ELF-1 (cell line): ENCODE results near the gene GRM6.

Experiments
- DNase-seq: peaks from one replicate; pipeline ENCODE4 v3.0.0-alpha.2; 2016; ENCODE audit warnings: low read depth, low spot score

The GRM6 gene

DNA sequence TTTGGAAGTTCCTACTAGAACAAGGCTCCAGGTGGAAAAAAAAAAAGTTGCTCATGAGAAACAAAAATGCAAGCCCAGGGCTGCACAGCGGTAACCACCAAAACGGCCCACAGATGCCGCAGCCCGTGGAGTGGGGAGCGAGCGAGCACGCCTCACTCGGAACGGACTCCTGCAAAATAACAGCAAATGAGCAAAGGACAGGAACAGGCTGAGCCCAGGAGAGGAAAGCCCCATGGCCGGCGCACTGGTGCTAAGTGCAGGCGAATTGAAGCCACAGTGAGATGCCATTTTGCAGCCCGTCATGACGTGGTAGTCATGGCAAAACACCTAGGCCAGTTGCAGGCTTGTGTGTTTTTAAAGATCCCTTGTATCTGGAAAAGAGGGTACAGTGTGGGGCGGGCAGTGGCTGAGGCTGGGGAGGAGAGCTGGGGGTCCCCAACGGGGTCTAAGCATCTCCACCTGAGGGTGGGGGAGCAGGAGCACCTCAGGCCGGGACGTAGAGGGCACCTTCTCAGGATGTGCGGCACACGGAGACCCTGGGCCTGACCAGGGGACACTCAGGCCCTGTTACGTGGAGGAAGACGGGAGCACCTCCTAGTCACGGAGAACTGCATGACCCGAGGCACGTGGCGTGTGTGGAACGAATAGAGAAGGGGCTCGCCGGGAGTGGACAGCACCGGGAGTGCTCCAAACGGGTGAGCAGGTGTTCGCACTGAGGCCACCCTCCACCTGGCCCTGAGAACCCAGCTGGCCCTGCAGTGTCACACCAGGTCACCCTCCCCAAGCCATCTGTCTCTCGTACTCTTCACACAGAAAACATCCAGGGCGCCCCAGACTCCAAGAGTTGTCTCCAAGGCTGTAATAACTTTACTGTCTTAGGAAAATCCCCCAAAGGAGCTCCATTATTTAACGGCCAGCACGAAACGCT, 10.7 kb downstream of the GRM6 start:
- DNase-seq: no peak

DNA sequence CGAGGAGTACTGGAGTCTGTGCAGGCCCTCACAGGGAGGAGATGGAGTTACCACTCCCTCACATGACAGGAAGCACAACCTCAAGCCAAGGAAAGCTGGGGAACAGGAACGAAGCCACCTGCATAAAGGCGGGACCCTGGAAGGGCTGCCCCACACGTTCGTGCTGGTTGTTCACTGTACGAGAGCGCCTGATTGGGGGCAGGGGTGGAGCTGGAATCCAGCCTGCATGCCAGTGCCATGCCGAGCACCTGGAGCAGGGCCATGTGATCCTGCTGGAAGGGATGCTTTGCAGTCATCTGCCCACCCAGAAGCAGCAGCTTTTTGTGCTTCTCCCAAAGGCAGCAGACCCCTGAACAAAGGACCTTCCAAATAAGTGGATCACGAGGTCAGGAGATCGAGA, 11.4 kb downstream of the GRM6 start:
- DNase-seq: no peak

DNA sequence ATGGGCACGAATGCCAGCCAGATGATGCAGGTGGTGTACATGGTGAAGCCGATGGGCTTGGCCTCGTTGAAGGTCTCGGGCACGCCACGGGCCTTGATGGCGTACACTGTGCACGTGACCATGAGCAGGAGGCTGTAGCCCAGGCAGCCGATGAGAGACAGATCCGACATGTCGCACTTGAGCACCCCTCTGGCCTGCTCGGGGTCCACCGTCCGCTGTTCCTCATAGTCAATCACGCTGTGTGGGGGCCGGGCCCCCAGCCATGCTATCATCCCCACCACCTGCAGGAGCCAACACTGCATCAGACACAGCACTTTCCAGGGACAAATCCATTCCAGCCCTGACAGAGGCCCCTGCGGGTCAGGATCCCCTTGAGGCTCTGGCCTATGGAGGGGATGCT, 12.2 kb downstream of the GRM6 start:
- no peak for DNase-seq

DNA sequence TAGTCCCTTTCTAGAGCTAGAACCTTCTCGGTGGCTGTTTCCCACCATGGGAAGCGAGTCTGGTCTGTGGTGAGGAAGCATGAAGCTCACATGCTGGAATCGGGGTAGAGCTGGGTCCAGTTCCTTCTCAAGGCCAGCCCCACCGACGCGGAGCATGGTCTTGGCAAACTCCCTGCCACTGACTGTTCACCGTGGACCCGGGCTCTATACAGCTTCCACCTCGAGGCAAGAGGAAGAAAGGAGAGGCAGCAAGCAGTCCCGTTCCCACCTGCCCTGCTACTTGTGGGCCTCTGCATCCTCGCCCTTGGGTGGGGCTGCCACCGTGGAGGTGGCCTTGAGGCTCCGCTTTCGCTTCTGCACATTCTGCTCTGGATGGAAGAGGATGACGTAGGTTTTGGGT, 13.7 kb downstream of the GRM6 start:
- no peak for DNase-seq

DNA sequence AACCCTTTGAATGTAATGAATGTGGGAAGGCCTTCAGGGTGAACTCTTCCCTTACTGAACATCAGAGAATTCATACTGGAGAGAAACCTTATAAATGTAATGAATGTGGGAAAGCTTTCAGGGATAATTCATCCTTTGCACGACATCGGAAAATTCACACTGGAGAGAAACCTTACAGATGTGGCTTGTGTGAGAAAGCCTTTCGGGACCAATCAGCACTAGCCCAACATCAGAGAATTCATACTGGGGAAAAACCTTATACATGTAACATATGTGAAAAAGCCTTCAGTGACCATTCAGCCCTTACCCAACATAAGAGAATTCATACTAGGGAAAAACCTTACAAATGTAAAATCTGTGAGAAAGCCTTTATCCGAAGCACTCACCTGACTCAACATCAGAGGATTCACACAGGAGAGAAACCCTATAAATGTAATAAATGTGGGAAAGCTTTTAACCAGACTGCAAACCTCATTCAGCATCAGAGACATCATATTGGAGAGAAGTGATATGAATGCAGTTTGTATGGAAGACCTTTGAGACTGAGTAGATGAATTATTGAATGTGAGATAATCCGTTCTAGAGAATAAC, 29.6 kb downstream of the GRM6 start:
- DNase-seq: no peak

DNA sequence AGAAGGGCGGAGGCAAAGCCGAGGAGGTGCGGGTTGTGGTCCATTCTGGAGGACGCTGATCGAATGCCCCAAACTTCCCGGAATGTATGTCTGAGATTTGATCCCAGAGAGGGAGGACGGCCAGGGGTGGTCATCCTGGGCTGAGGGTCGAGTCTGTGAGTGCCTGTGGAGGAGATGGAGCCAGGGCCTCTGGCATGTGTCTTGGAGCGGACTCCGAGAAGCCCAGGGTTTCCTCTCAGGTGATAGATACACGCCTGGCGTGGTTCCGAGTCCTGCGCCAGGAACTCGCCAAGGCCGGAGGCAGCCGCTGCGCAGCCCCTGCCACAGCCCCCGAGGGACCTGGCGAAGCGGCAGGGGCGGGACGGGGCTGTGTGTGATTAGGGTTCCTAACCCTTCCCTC, 53.8 kb downstream of the GRM6 start:
- DNase-seq: no peak

DNA sequence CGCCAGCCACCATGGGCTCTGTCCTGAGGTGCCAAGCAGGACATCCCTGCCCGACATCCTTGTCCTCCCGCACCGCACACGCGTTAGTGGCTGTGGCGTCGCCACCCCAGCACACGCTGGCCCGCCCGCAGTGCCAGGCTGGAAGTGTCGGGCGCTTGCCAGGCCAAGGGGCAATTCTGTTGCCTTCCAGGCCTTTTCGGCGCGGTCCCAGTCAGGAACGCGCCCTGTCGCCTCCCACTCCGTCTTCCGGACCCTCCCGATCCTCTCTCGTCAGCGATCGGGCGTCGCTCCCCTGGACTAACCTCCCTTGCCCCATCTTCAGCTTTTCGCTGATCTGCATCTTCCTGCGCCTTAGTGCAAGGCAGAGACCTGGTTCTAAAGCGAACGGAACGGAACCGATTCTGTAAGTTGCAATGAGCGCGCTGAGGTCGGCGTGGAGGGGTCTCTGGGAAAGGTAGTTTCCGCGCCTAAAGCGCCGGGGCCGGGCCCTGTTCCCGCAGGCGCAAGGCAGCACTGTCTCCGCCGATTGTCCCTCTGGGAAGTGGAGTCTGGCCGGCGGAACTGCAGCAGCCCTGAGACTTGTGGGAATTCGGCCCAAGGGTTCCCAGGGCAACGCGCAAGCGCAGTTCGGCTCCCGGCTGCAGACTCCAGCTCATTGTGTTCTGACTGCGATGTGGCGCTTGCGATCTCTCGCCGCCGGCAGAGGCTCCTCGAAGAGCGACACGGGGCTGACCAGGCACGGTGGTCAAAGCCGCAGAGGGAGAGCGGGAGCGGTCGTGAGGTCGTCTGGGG, 54.4 kb downstream of the GRM6 start, which contains the start of gene ZNF454:
Gene ZNF454, plus strand, starts transcription at position 630 of the 792 bp plus-strand sequence. CDS start 1,594 bp downstream, outside the sequence.
- peak; percentile 97 for DNase-seq

DNA sequence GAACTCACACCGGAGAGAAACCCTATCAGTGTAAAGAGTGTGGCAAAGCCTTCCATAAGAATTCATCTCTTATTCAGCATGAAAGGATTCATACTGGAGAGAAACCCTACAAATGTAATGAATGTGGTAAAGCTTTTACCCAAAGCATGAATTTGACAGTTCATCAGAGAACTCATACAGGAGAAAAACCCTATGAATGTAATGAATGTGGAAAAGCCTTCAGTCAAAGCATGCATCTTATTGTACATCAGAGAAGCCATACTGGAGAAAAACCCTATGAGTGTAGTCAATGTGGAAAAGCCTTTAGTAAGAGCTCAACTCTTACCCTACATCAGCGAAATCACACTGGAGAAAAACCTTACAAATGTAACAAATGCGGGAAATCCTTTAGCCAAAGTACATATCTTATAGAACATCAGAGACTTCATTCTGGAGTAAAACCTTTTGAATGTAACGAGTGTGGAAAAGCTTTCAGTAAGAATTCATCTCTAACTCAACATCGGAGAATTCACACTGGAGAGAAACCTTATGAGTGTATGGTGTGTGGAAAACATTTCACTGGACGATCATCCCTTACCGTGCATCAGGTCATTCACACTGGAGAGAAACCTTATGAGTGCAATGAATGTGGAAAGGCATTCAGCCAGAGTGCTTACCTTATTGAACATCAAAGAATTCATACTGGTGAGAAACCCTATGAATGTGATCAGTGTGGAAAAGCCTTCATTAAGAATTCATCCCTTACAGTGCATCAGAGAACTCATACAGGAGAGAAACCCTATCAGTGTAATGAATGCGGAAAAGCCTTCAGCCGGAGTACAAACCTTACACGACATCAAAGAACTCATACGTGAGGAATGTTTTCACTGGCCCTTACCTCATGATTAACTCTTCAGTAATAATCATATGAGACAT, 63.0 kb downstream of the GRM6 start:
- no peak for DNase-seq
